DND-41 (cell line): ENCODE data around the gene AFF1.

ENCODE experiments used
- ATAC-seq: fragments of 200-7000 bp; cut with Tn5 transposase; 3 replicates; pipeline ENCODE4 v1.9.1; 2021; ENCODE audit warnings: low read depth; ENCODE audit not compliant: insufficient read depth
- DNase-seq: peaks from one replicate; pipeline ENCODE4 v3.0.0-alpha.2; 2020
- H2AFZ ChIP-seq: 2 replicates; pipeline ENCODE4 v1.6.0; 2012; ENCODE audit warnings: low read depth, low read length
- H3K27ac ChIP-seq: 2 replicates; pipeline ENCODE4 v1.5.1; 2012; ENCODE audit warnings: low read length, inconsistent platforms
- H3K27me3 ChIP-seq: fragments of 200-600 bp; sonication (generic); 2 replicates; pipeline ENCODE4 v1.6.0; 2012; ENCODE audit warnings: low read length, mild to moderate bottlenecking, inconsistent platforms; ENCODE audit not compliant: insufficient read depth, poor library complexity
- H3K36me3 ChIP-seq: 2 replicates; pipeline ENCODE4 v1.5.1; 2012; ENCODE audit warnings: low read length, inconsistent platforms; ENCODE audit not compliant: insufficient read depth
- H3K4me1 ChIP-seq: 2 replicates; pipeline ENCODE4 v1.5.1; 2012; ENCODE audit warnings: mild to moderate bottlenecking, low read length; ENCODE audit not compliant: insufficient read depth
- H3K4me2 ChIP-seq: 2 replicates; pipeline ENCODE4 v1.6.0; 2012; ENCODE audit warnings: mild to moderate bottlenecking, moderate library complexity, low read length, inconsistent platforms; ENCODE audit not compliant: insufficient read depth
- H3K4me3 ChIP-seq, 2 experiments: fragments of 200-600 bp in 1 of 2; shearing (Covaris generic) in 1 of 2; 2 replicates each; pipeline ENCODE4 v1.5.1; 2012 to 2016; ENCODE audit warnings: inconsistent platforms in 2 of 2, low read length in 2 of 2, mild to moderate bottlenecking in 2 of 2, low read depth in 1 of 2, moderate library complexity in 1 of 2
- H3K79me2 ChIP-seq: 2 replicates; pipeline ENCODE4 v1.6.0; 2012; ENCODE audit warnings: low read length, inconsistent platforms; ENCODE audit not compliant: insufficient read depth
- H3K9ac ChIP-seq: 2 replicates; pipeline ENCODE4 v1.6.0; 2012; ENCODE audit warnings: low read depth, mild to moderate bottlenecking, inconsistent platforms, low read length, moderate library complexity
- H3K9me3 ChIP-seq: 2 replicates; pipeline ENCODE4 v1.5.1; 2012; ENCODE audit warnings: low read length, moderate library complexity, mild to moderate bottlenecking, inconsistent platforms; ENCODE audit not compliant: insufficient read depth, severe bottlenecking
- H4K20me1 ChIP-seq: 2 replicates; pipeline ENCODE4 v1.6.0; 2012; ENCODE audit warnings: low read length; ENCODE audit not compliant: insufficient read depth
- CTCF ChIP-seq: IDR thresholded peaks from 2 replicates; pipeline ENCODE4 v1.5.1; 2012; ENCODE audit warnings: borderline replicate concordance, low read length, moderate library complexity, mild to moderate bottlenecking; ENCODE audit not compliant: poor library complexity, severe bottlenecking; ENCODE audit errors: extremely low read depth
- EZH2 ChIP-seq: IDR thresholded peaks from 3 replicates; pipeline ENCODE4 v1.6.1; 2012; ENCODE audit warnings: borderline replicate concordance, low read depth, mild to moderate bottlenecking, moderate library complexity, low read length, inconsistent platforms; ENCODE audit not compliant: severe bottlenecking

AFF1 gene

GRCh38 chr4:87097075-87097474, 162.3 kb downstream of the AFF1 start:
- Histone ChIP-seq H2AFZ (no peak overlapping the region), H3K36me3 (peaks cover 71% of the 10 kb centered on the region), H3K27ac (no peak overlapping the region), H3K4me3 (no peak overlapping the region), H4K20me1 (peaks cover 8% of the 10 kb centered on the region; the same call in 1 of the 2 replicates), H3K79me2 (0 out of 2 replicates have a peak, but pooled peaks cover 10% of the 10 kb centered on the region), H3K9ac (no peak overlapping the region), H3K9me3 (no peaks in the 10 kb centered on the region), H3K4me1 (no peaks in the 10 kb centered on the region), H3K27me3 (no peaks in the 10 kb centered on the region), H3K4me2 (no peak overlapping the region)
- TF ChIP-seq EZH2 (no peak), CTCF (no peak)
- no peak for DNase-seq
- ATAC-seq: no peak

- Histone ChIP-seq H3K4me2 (no peak overlapping the region), H3K79me2 (peaks cover 10% of the 10 kb centered on the region; the same call in 1 of the 2 replicates), H3K27me3 (no peaks in the 10 kb centered on the region), H3K9me3 (no peaks in the 10 kb centered on the region), H4K20me1 (peaks cover 16% of the 10 kb centered on the region; the same call in 1 of the 2 replicates), H3K36me3 (peaks cover 46% of the 10 kb centered on the region), H2AFZ (no peak overlapping the region), H3K9ac (no peak overlapping the region), H3K27ac (no peak overlapping the region), H3K4me3 (no peak overlapping the region), H3K4me1 (peaks cover 16% of the 10 kb centered on the region)
- DNase-seq (no peak), ATAC-seq (no peak)
- TF ChIP-seq EZH2: no peak
- TF ChIP-seq CTCF: no peak
Measured at GRCh38 chr4:87100168-87100567, 165.4 kb downstream of the AFF1 start.

GRCh38 chr4:87101543-87102199, 166.9 kb downstream of the AFF1 start:
- Histone ChIP-seq H4K20me1 (peaks cover 16% of the 10 kb centered on the region; the same call in 1 of the 2 replicates), H3K27me3 (no peaks in the 10 kb centered on the region), H3K36me3 (peaks cover 50% of the 10 kb centered on the region), H2AFZ (no peak overlapping the region), H3K4me3 (no peak overlapping the region), H3K9me3 (no peaks in the 10 kb centered on the region), H3K4me1 (peaks cover 16% of the 10 kb centered on the region), H3K4me2 (no peak overlapping the region), H3K9ac (no peak overlapping the region), H3K27ac (no peak overlapping the region), H3K79me2 (peaks cover 10% of the 10 kb centered on the region; the same call in 1 of the 2 replicates)
- no peak for ATAC-seq
- DNase-seq: no peak
- TF ChIP-seq CTCF (no peak), EZH2 (no peak)
